GM19239 (cell line): ENCODE results near the gene PTPRD.

Source experiments
- DNase-seq: peaks from one replicate; pipeline ENCODE4 v3.0.0; 2011; ENCODE audit warnings: low spot score; ENCODE audit not compliant: insufficient read length
- FAIRE-seq: peaks from 2 replicates; lab custom pipeline; 2011; peaks lifted over from hg19 to GRCh38; lab: Jason Lieb, UNC

PTPRD gene

DNA sequence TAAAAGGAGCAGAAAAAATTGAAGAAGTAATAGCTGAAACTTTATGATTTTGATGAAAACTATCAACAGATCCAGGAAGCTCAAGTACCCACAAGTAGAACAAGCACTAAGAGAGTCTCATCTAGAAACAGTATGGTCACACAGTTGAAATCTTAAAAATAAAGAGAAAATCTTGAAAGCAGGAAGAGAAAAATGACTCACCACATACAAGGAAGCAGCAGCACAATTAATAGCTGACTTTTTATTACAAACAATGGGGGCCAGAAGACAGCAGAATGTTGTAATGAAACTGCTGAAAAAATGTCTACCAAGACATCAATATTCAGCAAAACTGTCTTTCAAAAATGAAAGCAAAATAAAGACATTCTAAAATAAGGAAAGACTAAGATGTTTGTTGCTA is 1704.9 kb downstream of the PTPRD start:
- no peak for FAIRE-seq
- DNase-seq = no peak

DNA sequence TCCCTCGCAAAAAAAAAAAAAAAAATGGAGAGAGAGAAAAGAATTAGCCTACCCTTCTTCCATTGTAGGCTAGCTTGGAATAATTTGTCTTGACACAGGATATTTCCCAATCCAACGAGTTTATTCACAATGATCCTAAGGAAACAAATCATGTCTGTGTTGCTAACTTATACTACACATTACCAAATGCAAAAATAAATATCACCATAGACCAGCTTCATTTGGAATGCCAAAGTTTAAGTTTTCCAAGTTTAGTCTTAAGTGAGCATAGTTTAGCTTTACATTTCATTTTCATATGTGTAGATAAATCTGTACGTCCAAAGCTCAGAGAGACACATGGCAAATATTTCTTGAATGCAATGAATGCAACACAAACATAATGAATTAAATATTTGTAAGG is 1707.1 kb downstream of the PTPRD start:
- FAIRE-seq (no peak), DNase-seq (no peak)

GRCh38 chr9:8904771-8905515 is 1707.9 kb downstream of the PTPRD start:
- DNase-seq = no peak
- FAIRE-seq = no peak

DNA sequence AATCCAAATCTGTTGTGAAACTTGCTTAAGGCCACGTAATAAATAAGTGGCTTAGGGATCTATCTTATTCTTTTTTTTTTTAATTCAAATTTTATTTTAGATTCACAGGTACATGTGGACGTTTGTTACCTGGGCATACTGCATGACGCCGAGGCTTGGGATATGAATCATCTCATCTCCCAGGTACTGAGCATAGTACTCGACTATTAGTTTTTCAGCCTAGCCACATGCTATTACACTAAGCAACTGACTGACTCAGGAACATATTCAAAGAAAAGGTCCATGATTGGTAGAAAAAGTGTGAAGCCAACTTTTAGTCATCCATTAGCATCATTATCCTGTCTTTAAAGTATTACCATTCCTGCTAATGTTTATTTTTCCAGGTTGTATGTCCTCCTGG is 1709.7 kb downstream of the PTPRD start:
- DNase-seq (no peak), FAIRE-seq (no peak)

GRCh38 chr9:8901146-8901545 is 1711.7 kb downstream of the PTPRD start:
- FAIRE-seq (no peak), DNase-seq (no peak)

- DNase-seq = no peak
- FAIRE-seq = no peak
Observed at GRCh38 chr9:8899511-8899910, 1713.3 kb downstream of the PTPRD start.

DNA sequence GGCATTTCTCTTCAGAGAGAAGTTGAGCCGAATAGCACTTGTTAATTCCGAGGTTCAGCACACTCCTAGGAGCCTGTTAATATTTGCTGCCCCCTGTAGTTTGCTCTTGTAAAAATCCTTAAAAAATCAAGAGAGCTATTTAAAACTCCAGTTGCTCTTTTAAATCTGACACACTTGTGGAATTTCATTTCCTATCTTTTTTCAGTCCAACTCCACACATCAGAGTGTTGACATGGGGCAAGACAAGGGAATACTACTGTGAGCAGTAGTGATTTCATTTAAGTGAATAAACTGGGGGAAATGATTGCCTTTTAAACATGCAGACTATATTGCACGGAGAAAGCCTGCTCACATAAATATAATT is 1717.0 kb downstream of the PTPRD start:
- DNase-seq (no peak), FAIRE-seq (no peak)

- FAIRE-seq (no peak), DNase-seq (no peak)
Observed at GRCh38 chr9:8895106-8895860, 1717.5 kb downstream of the PTPRD start.

- DNase-seq (no peak), FAIRE-seq (no peak)
Observed at GRCh38 chr9:8890695-8891094, 1722.1 kb downstream of the PTPRD start.

- DNase-seq = no peak
- no peak for FAIRE-seq
Observed at GRCh38 chr9:8889100-8889499, 1723.7 kb downstream of the PTPRD start.

- FAIRE-seq = no peak
- DNase-seq = no peak
Observed at GRCh38 chr9:8888591-8888990, 1724.2 kb downstream of the PTPRD start.

- no peak for FAIRE-seq
Observed at GRCh38 chr9:8887369-8887768, 1725.4 kb downstream of the PTPRD start.

DNA sequence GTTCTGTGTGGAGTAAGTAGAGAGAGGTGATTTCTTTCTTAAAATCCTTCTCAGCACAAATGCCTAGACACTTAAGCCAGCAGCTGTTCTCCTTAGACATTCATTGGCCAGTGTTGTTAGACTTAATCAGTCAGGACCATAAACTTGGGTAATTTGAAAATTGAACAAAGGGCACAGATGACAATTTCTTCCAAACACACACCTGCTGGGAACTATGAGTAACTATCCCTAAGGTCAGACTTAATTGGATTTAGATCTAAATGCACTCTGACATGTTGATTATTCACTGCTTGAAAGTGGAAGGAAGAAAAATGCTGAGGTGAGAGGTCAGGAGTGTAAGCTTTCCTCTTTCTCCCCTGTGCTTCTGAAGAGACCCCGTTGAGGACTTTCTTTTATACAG is 1729.5 kb downstream of the PTPRD start:
- FAIRE-seq = no peak
- no peak for DNase-seq

More at GRCh38 chr9:8887369-8887768, 1725.4 kb downstream of the PTPRD start:
- no peak for DNase-seq

DNA sequence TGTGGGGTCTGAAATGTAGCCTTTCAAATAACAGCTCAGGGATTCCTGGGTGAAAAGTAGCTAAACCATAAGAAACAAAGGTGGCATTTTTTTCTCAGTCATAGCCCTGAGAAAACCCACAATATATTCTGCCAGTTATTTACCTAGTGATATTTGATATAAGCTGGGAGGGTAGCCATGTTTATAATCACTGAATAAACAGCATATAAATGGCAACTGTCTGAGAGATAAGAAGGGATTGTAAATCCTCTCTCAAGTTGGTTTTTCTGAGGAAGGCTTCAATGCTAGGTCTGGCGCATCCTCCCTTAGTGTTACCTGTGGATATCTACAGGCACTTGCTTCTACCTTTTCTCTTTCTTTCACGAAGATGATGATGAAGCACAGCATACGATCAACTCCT is 1732.7 kb downstream of the PTPRD start:
- FAIRE-seq (no peak), DNase-seq (no peak)

- DNase-seq = no peak
- FAIRE-seq = no peak
Observed at GRCh38 chr9:8879284-8879683, 1733.5 kb downstream of the PTPRD start.

DNA sequence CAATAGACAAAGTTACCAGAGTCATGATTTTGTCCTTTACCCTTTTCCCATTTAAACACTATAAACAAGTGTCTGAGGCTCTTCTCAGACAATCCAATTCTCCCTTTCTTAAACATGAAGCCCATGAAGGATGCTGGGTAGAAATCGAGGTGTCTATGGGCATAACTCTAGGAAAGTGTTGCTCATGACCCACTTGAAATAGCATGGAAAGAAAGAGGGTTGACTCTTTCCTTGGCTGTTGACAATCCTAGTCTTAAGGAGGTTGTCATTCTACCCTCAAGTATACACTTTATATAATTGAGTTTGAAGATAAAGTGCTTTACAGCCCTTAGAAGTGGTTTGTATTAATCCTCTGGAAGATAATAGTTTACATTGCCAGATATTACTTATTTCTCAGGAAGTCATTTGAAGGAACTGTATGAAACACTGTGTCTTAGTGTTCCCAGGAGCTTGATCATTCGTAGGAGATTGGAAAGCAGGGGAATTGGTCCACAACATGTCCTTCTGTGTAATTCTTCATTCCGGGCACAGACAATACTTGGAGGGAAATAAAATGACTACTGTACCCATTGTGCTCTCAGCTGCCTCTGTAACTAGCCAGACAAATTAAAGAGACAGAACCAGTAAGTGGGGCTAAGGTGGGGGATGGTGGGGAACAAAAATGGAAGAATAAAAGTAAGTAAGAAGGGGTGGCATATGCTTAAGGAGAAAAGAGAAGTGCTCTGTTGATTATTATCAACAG is 1734.9 kb downstream of the PTPRD start:
- FAIRE-seq (no peak), DNase-seq (no peak)

DNA sequence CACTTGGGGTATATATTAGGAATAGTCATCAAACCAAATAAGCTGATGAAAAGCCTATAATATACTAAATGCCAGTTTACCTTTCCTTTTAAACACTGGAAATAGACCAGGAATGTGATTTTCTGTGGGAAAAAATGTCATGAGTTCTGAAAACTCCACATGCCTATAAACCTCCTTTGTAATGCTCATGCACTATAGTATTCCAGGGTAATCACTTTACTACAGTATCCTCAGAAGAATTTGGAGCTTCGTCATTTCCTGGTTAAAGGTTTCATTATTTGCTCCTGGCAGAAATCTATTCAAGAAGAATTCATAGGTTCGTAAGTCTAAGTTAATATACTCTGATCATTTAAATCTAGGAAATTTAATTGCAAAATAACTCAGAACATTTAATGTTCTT is 1736.5 kb downstream of the PTPRD start:
- no peak for DNase-seq
- FAIRE-seq = no peak

- no peak for FAIRE-seq
Observed at GRCh38 chr9:8874482-8874881, 1738.3 kb downstream of the PTPRD start.

GRCh38 chr9:8872802-8873201 is 1740.0 kb downstream of the PTPRD start:
- no peak for DNase-seq
- no peak for FAIRE-seq

More at GRCh38 chr9:8874482-8874881, 1738.3 kb downstream of the PTPRD start:
- no peak for DNase-seq

DNA sequence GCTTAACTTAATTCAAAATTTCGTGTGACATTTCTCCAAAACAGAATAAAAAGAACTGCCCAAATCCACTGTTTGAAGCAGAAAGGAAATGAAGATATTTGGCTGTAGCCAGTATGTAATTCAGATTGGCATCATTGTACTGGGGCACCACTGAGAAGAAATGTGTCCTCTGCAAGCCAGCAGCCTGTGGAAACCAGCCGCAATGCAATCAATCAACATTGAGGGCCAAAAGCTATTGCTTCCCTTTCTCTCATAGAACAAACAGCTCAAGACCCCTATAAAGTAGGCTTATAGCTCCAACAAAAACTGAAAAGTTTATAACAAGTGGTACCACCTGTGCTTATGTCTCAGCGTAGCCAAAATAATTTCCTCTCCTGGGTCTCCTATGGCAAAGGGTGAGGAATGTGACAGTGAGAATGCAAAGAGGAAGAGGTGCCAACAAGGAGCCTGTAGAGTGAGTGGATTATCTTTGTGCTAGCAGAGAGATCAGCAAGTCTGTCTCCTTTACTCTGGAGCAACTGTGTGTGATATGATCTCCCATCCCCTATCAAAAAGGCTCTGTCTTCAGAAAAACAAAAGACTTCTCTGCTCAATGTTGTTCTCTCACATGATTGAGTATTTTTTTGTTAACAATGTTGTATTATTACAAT is 1740.9 kb downstream of the PTPRD start:
- DNase-seq (no peak), FAIRE-seq (no peak)

- DNase-seq = no peak
- no peak for FAIRE-seq
Observed at GRCh38 chr9:8871396-8871795, 1741.4 kb downstream of the PTPRD start.
